Stromal cell of bone marrow (primary cell): ENCODE data around the gene NREP.
"Not testable (repeated sequence)": the region's sequence is repeated elsewhere in the genome, so short reads cannot be mapped to it uniquely, and the experiment has no call there.

Experiments
- DNase-seq: peaks from one replicate; pipeline ENCODE4 v3.0.0-alpha.2; 2012; ENCODE audit warnings: low read depth

The NREP gene

GRCh38 chr5:111739416-111739815, 17.6 kb downstream of the NREP start:
- no peak for DNase-seq

GRCh38 chr5:111738118-111738517, 18.9 kb downstream of the NREP start:
- no peak for DNase-seq

GRCh38 chr5:111737716-111738115, 19.3 kb downstream of the NREP start:
- no peak for DNase-seq

GRCh38 chr5:111735583-111736270, 21.3 kb downstream of the NREP start:
- peak; percentile 86 for DNase-seq

GRCh38 chr5:111734597-111734996, 22.4 kb downstream of the NREP start:
- DNase-seq: no peak

DNA sequence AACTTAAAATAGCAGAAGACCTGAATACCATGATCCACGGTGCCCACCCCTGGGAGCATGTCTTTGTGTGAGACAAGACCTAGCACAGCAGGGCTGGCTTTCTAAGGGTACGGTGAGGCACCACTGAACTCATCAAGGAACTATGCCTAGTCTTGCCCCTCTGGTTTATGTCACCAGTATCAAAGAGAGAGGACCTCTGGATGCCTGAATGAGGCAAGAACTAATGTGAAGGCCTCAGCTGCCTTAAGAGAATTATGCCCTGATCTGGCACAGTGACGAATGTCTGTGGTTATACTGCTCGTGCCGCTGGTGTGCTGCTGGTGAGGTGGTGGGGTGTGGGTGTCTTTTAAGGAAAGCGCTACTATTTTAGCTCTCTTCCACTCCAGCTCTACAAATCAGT, 23.0 kb downstream of the NREP start:
- DNase-seq: peak; percentile 54

GRCh38 chr5:111733571-111733970, 23.4 kb downstream of the NREP start:
- no peak for DNase-seq

- no peak for DNase-seq
Observed at GRCh38 chr5:111731638-111732037, 25.4 kb downstream of the NREP start.

DNA sequence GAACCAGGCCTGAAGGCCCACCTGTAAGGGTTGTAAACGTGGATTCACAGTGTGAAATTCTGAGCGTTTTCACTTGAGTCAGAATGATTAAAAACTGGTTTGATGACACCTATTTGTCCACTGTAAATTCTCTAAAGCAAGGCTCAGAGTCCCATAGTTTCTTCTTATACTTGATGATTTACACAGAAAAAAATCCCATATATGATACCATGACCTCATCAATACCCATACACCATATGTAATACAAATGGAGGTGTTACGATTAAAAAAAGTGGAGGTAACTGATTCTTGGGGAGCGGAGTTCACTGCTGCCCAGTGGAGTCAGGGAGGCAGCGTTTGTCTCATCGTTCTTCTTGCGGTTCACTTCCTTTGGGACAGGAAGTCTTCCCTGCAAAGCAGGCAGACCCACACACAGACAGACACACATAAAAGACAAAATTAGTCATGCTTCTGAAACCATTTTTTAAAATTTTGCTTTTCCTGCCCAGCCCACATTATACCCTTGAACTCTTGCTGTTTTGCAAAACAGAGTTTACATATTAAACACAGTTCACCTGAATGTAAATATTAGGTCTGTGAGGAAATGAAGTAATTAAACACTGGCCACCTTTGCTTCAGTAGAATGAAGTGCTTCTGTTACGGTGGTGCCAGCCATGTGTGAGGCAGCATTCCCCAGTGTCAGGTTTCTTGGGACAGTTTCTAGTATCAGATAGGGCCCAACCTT, 26.2 kb downstream of the NREP start:
- DNase-seq: no peak

- no peak for DNase-seq
Observed at GRCh38 chr5:111728941-111729340, 28.1 kb downstream of the NREP start.

GRCh38 chr5:111726986-111727385, 30.0 kb downstream of the NREP start:
- no peak for DNase-seq

- no peak for DNase-seq
Observed at GRCh38 chr5:111722140-111722539, 34.9 kb downstream of the NREP start.

GRCh38 chr5:111720333-111720890, 36.6 kb downstream of the NREP start:
- DNase-seq: no peak

- no peak for DNase-seq
Observed at GRCh38 chr5:111719773-111720172, 37.2 kb downstream of the NREP start.

- not testable (repeated sequence) for DNase-seq
Observed at GRCh38 chr5:111716789-111717188, 40.2 kb downstream of the NREP start.

- DNase-seq: no peak
Observed at GRCh38 chr5:111707630-111708164, 49.3 kb downstream of the NREP start.

- DNase-seq: no peak
Observed at GRCh38 chr5:111706345-111706744, 50.6 kb downstream of the NREP start.

- no peak for DNase-seq
Observed at GRCh38 chr5:111704452-111705085, 52.4 kb downstream of the NREP start.

DNA sequence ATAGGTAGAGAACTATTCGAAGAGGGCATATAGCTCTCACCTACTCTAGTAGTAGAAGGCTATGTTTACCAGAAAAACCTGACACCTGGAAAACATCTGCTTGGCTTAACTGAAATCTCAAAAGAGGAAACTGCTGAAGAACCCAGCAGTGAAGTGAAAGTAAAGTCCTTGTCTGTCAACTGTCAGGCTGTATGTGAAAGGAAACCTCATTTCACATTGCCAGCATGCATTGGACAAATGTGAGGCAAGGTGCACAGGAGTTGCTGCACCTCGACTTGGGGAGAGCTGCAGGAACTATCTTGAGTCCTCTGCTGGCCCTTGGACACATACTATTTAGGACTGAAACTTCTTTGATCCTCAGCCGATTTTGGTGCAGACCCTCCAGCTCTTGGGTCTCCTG, 53.3 kb downstream of the NREP start:
- no peak for DNase-seq

DNA sequence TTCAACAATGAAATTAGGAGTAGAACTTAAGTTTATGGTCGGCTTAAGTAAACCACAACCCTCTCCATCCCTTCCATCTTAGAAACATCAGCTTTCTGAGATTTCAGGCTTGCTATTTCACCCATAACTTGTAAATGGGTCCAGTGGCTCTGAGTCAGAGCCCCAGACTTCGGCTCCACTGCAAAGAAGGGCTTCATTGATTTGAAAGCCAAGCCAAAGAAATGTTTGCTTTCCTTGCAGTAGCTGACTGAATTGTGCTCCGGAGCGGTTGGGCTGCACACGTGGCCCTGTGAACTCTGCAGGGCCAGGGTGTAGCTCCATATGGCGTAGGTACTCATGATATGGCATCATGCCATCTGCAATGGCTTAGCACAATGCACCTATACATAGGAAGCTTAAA, 57.0 kb downstream of the NREP start:
- no peak for DNase-seq

- no peak for DNase-seq
Observed at GRCh38 chr5:111699324-111699723, 57.7 kb downstream of the NREP start.

DNA sequence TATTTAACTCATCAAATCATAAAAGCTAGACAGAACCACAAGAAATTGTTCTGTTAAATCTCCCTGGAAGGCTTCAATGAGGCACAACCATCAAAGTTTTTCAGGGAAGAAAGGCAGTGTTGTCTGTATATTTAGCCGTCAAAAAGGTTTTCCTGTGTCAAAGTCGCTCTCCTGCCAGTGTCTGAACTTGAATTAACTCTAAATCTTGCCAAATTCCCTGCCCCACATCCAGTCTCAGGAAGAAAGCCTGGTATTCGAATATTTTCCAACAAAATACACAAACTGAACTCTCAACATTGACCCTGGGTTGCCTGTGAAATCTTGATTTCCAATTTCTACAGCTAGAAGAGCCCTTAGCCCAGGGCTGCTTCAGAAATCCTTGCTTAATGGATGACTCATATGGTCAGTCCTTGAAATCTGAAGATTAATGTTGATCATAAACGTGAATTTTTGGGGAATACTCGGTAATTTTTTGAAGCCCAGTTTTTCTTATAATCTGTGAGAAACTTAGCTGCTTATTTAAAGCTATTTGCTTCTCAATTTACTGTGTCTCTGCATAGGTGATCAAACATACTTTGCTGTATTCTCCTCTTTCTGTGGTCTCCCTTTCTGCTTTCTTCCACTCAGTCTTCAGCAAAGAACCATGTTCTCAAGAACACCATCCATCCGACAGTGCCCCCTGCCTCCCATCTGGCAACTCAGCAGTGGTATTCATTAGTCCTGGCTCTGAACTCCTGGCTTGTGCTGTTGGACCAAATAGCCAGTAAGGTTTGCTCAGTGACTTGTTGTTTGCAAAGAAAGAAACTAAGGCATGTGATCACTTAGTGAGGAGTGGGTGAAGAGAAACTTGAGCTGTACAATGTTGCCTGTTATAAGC, 58.9 kb downstream of the NREP start:
- no peak for DNase-seq
